SU-DHL-6 (cell line): ENCODE data around the gene RAPH1.
"Not testable (repeated sequence)": the region's sequence is repeated elsewhere in the genome, so short reads cannot be mapped to it uniquely, and the experiment has no call there.

Source experiments
- H2AFZ ChIP-seq: fragments of 200-600 bp; sonication (generic); 2 replicates; pipeline ENCODE4 v1.6.1; 2014; ENCODE audit warnings: low read depth, mild to moderate bottlenecking, moderate library complexity, mixed read lengths, antibody characterized with exemption, low read length; ENCODE audit not compliant: severe bottlenecking
- H3F3A ChIP-seq: fragments of 200-600 bp; shearing (Covaris generic); 2 replicates; pipeline ENCODE4 v1.6.0; 2016; ENCODE audit warnings: antibody characterized with exemption, mild to moderate bottlenecking; ENCODE audit not compliant: insufficient read depth
- H3K27ac ChIP-seq: fragments of 200-600 bp; sonication (generic); 2 replicates; pipeline ENCODE4 v1.5.1; 2016; ENCODE audit warnings: low read depth, mild to moderate bottlenecking, low read length, moderate library complexity, mixed read lengths
- H3K27me3 ChIP-seq: fragments of 200-600 bp; sonication (generic), shearing (Covaris generic); 2 replicates; pipeline ENCODE4 v1.6.0; 2014; ENCODE audit warnings: mild to moderate bottlenecking, low read length
- H3K36me3 ChIP-seq: fragments of 200-600 bp; sonication (generic); 2 replicates; pipeline ENCODE4 v1.6.1; 2014; ENCODE audit warnings: mild to moderate bottlenecking, low read length, mixed read lengths
- H3K4me2 ChIP-seq: fragments of 300-600, 200-600 bp; shearing (Covaris generic), sonication (generic); 2 replicates; pipeline ENCODE4 v1.6.0; 2014; ENCODE audit warnings: low read length, low read depth, mild to moderate bottlenecking; ENCODE audit not compliant: poor library complexity, severe bottlenecking
- H3K4me3 ChIP-seq: fragments of 200-600 bp; sonication (generic); 2 replicates; pipeline ENCODE4 v1.5.1; 2014; ENCODE audit warnings: antibody characterized with exemption, low read length, mild to moderate bottlenecking, mixed read lengths; ENCODE audit not compliant: insufficient read depth, poor library complexity, severe bottlenecking
- H3K79me2 ChIP-seq: fragments of 200-600 bp; sonication (generic); 2 replicates; pipeline ENCODE4 v1.6.1; 2014; ENCODE audit warnings: mild to moderate bottlenecking, low read length, moderate library complexity; ENCODE audit not compliant: insufficient read depth
- H3K9ac ChIP-seq: fragments of 200-600 bp; sonication (generic); 2 replicates; pipeline ENCODE4 v1.7.0; 2014; ENCODE audit warnings: mild to moderate bottlenecking, low read length
- H3K9me2 ChIP-seq: fragments of 200-600 bp; sonication (generic); replicated peaks from 2 replicates; pipeline ENCODE4 v1.6.1; 2014; ENCODE audit warnings: low read length; ENCODE audit not compliant: insufficient read depth
- H3K9me3 ChIP-seq: fragments of 200-600 bp; sonication (generic); 2 replicates; pipeline ENCODE4 v1.6.1; 2014; ENCODE audit warnings: low read length, mixed read lengths; ENCODE audit not compliant: insufficient read depth
- H4K20me1 ChIP-seq: fragments of 200-600 bp; sonication (generic); 2 replicates; pipeline ENCODE4 v1.6.1; 2014; ENCODE audit warnings: low read depth, mild to moderate bottlenecking, antibody characterized with exemption, low read length, moderate library complexity, mixed read lengths
- CTCF ChIP-seq: fragments of 200-600 bp; sonication (generic); IDR thresholded peaks from one replicate; pipeline ENCODE4 v1.5.1; 2017; ENCODE audit warnings: antibody characterized with exemption, mild to moderate bottlenecking, low read length, moderate library complexity; ENCODE audit not compliant: insufficient read depth, poor library complexity, severe bottlenecking
- EZH2phosphoT487 ChIP-seq: fragments of 200-600 bp; sonication (generic), shearing (Covaris generic); conservative IDR thresholded peaks from 2 replicates; pipeline ENCODE4 v1.6.1; 2018; ENCODE audit warnings: mild to moderate bottlenecking, antibody characterized with exemption, low read length, moderate library complexity, mixed read lengths

RAPH1 gene

GRCh38 chr2:203543898-203544328 lies 8.8 kb upstream of the RAPH1 start:
- Histone ChIP-seq H3K27ac (no peak overlapping the region), H3K9ac (no peak overlapping the region), H3K27me3 (no peaks in the 10 kb centered on the region), H3K9me2 (no peaks in the 10 kb centered on the region), H3K4me2 (no peak overlapping the region), H3K79me2 (no peaks in the 10 kb centered on the region), H3K9me3 (no peaks in the 10 kb centered on the region), H3F3A (no peaks in the 10 kb centered on the region), H3K4me3 (no peak overlapping the region), H2AFZ (no peak overlapping the region), H3K36me3 (no peaks in the 10 kb centered on the region), H4K20me1 (no peaks in the 10 kb centered on the region)
- TF ChIP-seq CTCF (no peak), EZH2phosphoT487 (no peak)

GRCh38 chr2:203540598-203540997 lies 5.5 kb upstream of the RAPH1 start:
- not testable (repeated sequence) for H3K4me3 ChIP-seq, H3K27me3 ChIP-seq, H2AFZ ChIP-seq, H4K20me1 ChIP-seq, H3K9me3 ChIP-seq, H3K9ac ChIP-seq, H3K9me2 ChIP-seq, H3K27ac ChIP-seq, H3K36me3 ChIP-seq, H3K79me2 ChIP-seq, H3K4me2 ChIP-seq
- H3F3A ChIP-seq, result peaks cover 10% of the 10 kb centered on the region

- not testable (repeated sequence) for H4K20me1 ChIP-seq, H3K79me2 ChIP-seq, H3K4me3 ChIP-seq, H3K36me3 ChIP-seq, H3K9me2 ChIP-seq, H3K4me2 ChIP-seq, H3K9me3 ChIP-seq, H3K9ac ChIP-seq, H3K27me3 ChIP-seq, H3K27ac ChIP-seq, H2AFZ ChIP-seq
- peaks cover 12% of the 10 kb centered on the region for H3F3A ChIP-seq
Observed at GRCh38 chr2:203538237-203538636, 3.1 kb upstream of the RAPH1 start.

GRCh38 chr2:203536586-203536951 lies 1.5 kb upstream of the RAPH1 start:
- H3K9me3 ChIP-seq, H3K79me2 ChIP-seq, H3K27me3 ChIP-seq, H3K4me3 ChIP-seq, H3K36me3 ChIP-seq, H3K9me2 ChIP-seq, H2AFZ ChIP-seq, H4K20me1 ChIP-seq, H3K27ac ChIP-seq, H3K4me2 ChIP-seq, H3K9ac ChIP-seq: not testable (repeated sequence)
- peaks cover 12% of the 10 kb centered on the region for H3F3A ChIP-seq

GRCh38 chr2:203535784-203536585 lies 884 bp upstream of the RAPH1 start:
- H3K4me2 ChIP-seq, result peak overlapping the region; percentile 73
- no peak overlapping the region for H2AFZ ChIP-seq
- no peaks in the 10 kb centered on the region for H3K79me2 ChIP-seq
- H3K9me2 ChIP-seq, result no peaks in the 10 kb centered on the region
- H3K36me3 ChIP-seq, result peaks cover 3% of the 10 kb centered on the region; the same call in 1 of the 2 replicates
- no peak overlapping the region for H3K9ac ChIP-seq
- TF ChIP-seq EZH2phosphoT487, result no peak
- no peak for TF ChIP-seq CTCF
- peak overlapping the region; percentile 26 for H3K4me3 ChIP-seq
- peaks cover 3% of the 10 kb centered on the region; the same call in 1 of the 2 replicates for H3K9me3 ChIP-seq
- no peaks in the 10 kb centered on the region for H4K20me1 ChIP-seq
- no peaks in the 10 kb centered on the region; the same call in 1 of the 2 replicates for H3K27me3 ChIP-seq
- H3K27ac ChIP-seq, result no peak overlapping the region
- H3F3A ChIP-seq, result peaks cover 12% of the 10 kb centered on the region
